Fibroblast of lung (primary cell): Measurements from ENCODE around the gene CRAMP1. TPM values are rescaled to one million over a fixed set of nuclear protein-coding genes. Genes with fewer than 3 reads are reported as not detected.

Experiments
- DNase-seq, 2 donors: peaks; one replicate each; pipeline versions ENCODE4 v3.0.0 to v3.0.0-alpha.2; 2010; ENCODE audit warnings: low read depth in 2 of 2
- H2AFZ ChIP-seq: 2 replicates; pipeline ENCODE4 v1.5.1; 2012; ENCODE audit warnings: low read length, control low read depth, inconsistent platforms
- H3K27ac ChIP-seq: 2 replicates; pipeline ENCODE4 v1.5.1; 2011; ENCODE audit warnings: low read length, control low read depth; ENCODE audit not compliant: insufficient read depth
- H3K27me3 ChIP-seq: 2 replicates; pipeline ENCODE4 v1.5.1; 2011; ENCODE audit warnings: mild to moderate bottlenecking, low read length; ENCODE audit not compliant: control insufficient read depth, insufficient read depth
- H3K36me3 ChIP-seq: 2 replicates; pipeline ENCODE4 v1.5.1; 2011; ENCODE audit warnings: low read length; ENCODE audit not compliant: control insufficient read depth, insufficient read depth
- H3K4me1 ChIP-seq: 2 replicates; pipeline ENCODE4 v1.5.1; 2011; ENCODE audit warnings: low read length; ENCODE audit not compliant: control insufficient read depth, insufficient read depth; ENCODE audit errors: extremely low read depth
- H3K4me2 ChIP-seq: 2 replicates; pipeline ENCODE4 v1.5.1; 2011; ENCODE audit warnings: low read length, control low read depth; ENCODE audit not compliant: insufficient read depth; ENCODE audit errors: extremely low read depth
- H3K4me3 ChIP-seq, 4 experiments: fragments of 200-600 bp in 1 of 4; sonication (generic) in 1 of 4; replicated peaks in 1 of 4; 2 replicates each; pipeline ENCODE4 v1.5.1; 2011 to 2016; ENCODE audit warnings: low read length in 4 of 4, low read depth in 3 of 4, mild to moderate bottlenecking in 3 of 4, control low read depth in 2 of 4, inconsistent platforms in 1 of 4, mixed read lengths in 1 of 4; ENCODE audit not compliant: insufficient read depth in 1 of 4; ENCODE audit errors: control extremely low read depth in 1 of 4
- H3K79me2 ChIP-seq: 2 replicates; pipeline ENCODE4 v1.5.1; 2012; ENCODE audit warnings: mild to moderate bottlenecking, low read length, inconsistent platforms; ENCODE audit not compliant: control insufficient read depth, insufficient read depth
- H3K9ac ChIP-seq: 2 replicates; pipeline ENCODE4 v1.5.1; 2011; ENCODE audit warnings: mild to moderate bottlenecking, low read length, control low read depth; ENCODE audit not compliant: insufficient read depth
- H3K9me3 ChIP-seq: 2 replicates; pipeline ENCODE4 v1.5.1; 2012; ENCODE audit warnings: low read depth, low read length; ENCODE audit not compliant: control insufficient read depth, insufficient read depth
- H4K20me1 ChIP-seq: 2 replicates; pipeline ENCODE4 v1.5.1; 2011; ENCODE audit warnings: low read length; ENCODE audit not compliant: control insufficient read depth, insufficient read depth; ENCODE audit errors: extremely low read depth
- CTCF ChIP-seq, 2 donors: IDR thresholded peaks in 1 of 2; conservative IDR thresholded peaks in 1 of 2; 1 replicate in 1 of 2; 2 replicates in 1 of 2; pipeline ENCODE4 v1.5.1; 2011 to 2012; ENCODE audit warnings: low read length in 2 of 2, control low read depth in 1 of 2, inconsistent platforms in 1 of 2, low read depth in 1 of 2, mild to moderate bottlenecking in 1 of 2
- EZH2 ChIP-seq: IDR thresholded peaks from 2 replicates; pipeline ENCODE4 v1.5.1; 2012; ENCODE audit warnings: low read length, control low read depth, mild to moderate bottlenecking; ENCODE audit errors: missing control alignments
- polyA plus RNA-seq, 2 donors: library from polyadenylated mRNA; depleted of rRNA in 1 of 2; stranded (reverse) in 1 of 2; unstranded in 1 of 2; fragments of >200 nt; gene quantifications; 2 replicates each; pipeline ENCODE4 v1.2.1, GENCODE V29; 2011 to 2012; ENCODE audit warnings: missing spikeins in 1 of 2
- total RNA-seq: library from RNA; depleted of rRNA; stranded (reverse); fragments of >200 nt; gene quantifications from 2 replicates; pipeline ENCODE4 v1.2.1, GENCODE V29; 2014

Gene CRAMP1
- total and polyA plus RNA-seq, 2 donors (not counting 1 experiment from before 2014, with no cell fraction given) = 6.2 to 7.8 TPM

- peaks cover 49% of the 10 kb centered on the region for H3K79me2 ChIP-seq
- no peak overlapping the region for H3K9ac ChIP-seq
- peaks cover 3% of the 10 kb centered on the region for H3K4me1 ChIP-seq
- H2AFZ ChIP-seq = no peak overlapping the region
- no peak for TF ChIP-seq CTCF (conservative IDR thresholded peaks at IDR 0.05 in 1 of 2, IDR thresholded peaks at IDR 0.05 in 1 of 2; ENCODE audit: low read depth in 1 of 2, low read length in 2 of 2)
- TF ChIP-seq EZH2 = no peak
- H3K9me3 ChIP-seq = no peaks in the 10 kb centered on the region
- no peaks in the 10 kb centered on the region for H4K20me1 ChIP-seq
- no peaks in the 10 kb centered on the region for H3K36me3 ChIP-seq
- no peak overlapping the region for H3K4me3 ChIP-seq
- H3K27me3 ChIP-seq = no peaks in the 10 kb centered on the region
- no peak overlapping the region for H3K27ac ChIP-seq
- DNase-seq = no peak
- H3K4me2 ChIP-seq = no peak overlapping the region
Measured at GRCh38 chr16:1681032-1681431, 68.9 kb downstream of the CRAMP1 start.

- Histone ChIP-seq H3K36me3 (peaks cover 7% of the 10 kb centered on the region), H3K9me3 (no peaks in the 10 kb centered on the region), H3K27me3 (no peaks in the 10 kb centered on the region), H3K9ac (no peak overlapping the region), H3K4me1 (peaks cover 5% of the 10 kb centered on the region), H3K4me2 (no peak overlapping the region), H2AFZ (no peak overlapping the region), H3K27ac (no peak overlapping the region), H3K4me3 (no peak overlapping the region), H3K79me2 (peaks cover 33% of the 10 kb centered on the region), H4K20me1 (no peaks in the 10 kb centered on the region)
- TF ChIP-seq EZH2 = no peak
- no peak for TF ChIP-seq CTCF (conservative IDR thresholded peaks at IDR 0.05 in 1 of 2, IDR thresholded peaks at IDR 0.05 in 1 of 2; ENCODE audit: low read depth in 1 of 2, low read length in 2 of 2)
- DNase-seq = no peak
Measured at GRCh38 chr16:1687427-1688316, 75.5 kb downstream of the CRAMP1 start.

GRCh38 chr16:1688807-1689560 is 76.8 kb downstream of the CRAMP1 start:
- H2AFZ ChIP-seq = no peak overlapping the region
- no peak for TF ChIP-seq EZH2
- no peak for TF ChIP-seq CTCF (conservative IDR thresholded peaks at IDR 0.05 in 1 of 2, IDR thresholded peaks at IDR 0.05 in 1 of 2; ENCODE audit: low read depth in 1 of 2, low read length in 2 of 2)
- H3K4me2 ChIP-seq = no peak overlapping the region
- no peaks in the 10 kb centered on the region for H4K20me1 ChIP-seq
- H3K4me3 ChIP-seq = no peak overlapping the region
- H3K4me1 ChIP-seq = peaks cover 5% of the 10 kb centered on the region
- no peak overlapping the region for H3K9ac ChIP-seq
- no peak overlapping the region for H3K27ac ChIP-seq
- no peaks in the 10 kb centered on the region for H3K9me3 ChIP-seq
- H3K27me3 ChIP-seq = no peaks in the 10 kb centered on the region
- peaks cover 9% of the 10 kb centered on the region for H3K36me3 ChIP-seq
- H3K79me2 ChIP-seq = peaks cover 29% of the 10 kb centered on the region
- peak; percentile 28 to 94 for DNase-seq
